ENCODE results near the gene ZNF525.
"Not testable (repeated sequence)": the region's sequence is repeated elsewhere in the genome, so short reads cannot be mapped to it uniquely, and the experiment has no call there.

The ZNF525 gene

GRCh38 chr19:53394522-53394973, 29.0 kb downstream of the ZNF525 start:
- FAIRE-seq = no peak
- DNase-seq (ENCODE audit: insufficient read length, low spot score) = no peak
- TF ChIP-seq POU2F2 (IDR thresholded peaks at IDR 0.05; ENCODE audit: low read depth, low read length) (no peak), PAX5 (IDR thresholded peaks at IDR 0.05; ENCODE audit: insufficient read depth, low read length, severe bottlenecking) (no peak), SPI1 (IDR thresholded peaks at IDR 0.05; ENCODE audit: low read depth, low read length) (no peak), POLR2A (IDR thresholded peaks at IDR 0.05; ENCODE audit: low read depth, low read length) (no peak), POLR2AphosphoS5 (IDR thresholded peaks at IDR 0.05; ENCODE audit: low read depth, low read length) (no peak), TAF1 (IDR thresholded peaks at IDR 0.05; ENCODE audit: low read depth, low read length) (no peak)

- FAIRE-seq (peak; percentile 81), DNase-seq (ENCODE audit: insufficient read length, low spot score) (peak; percentile 80)
- peak; percentile 80 for TF ChIP-seq POLR2A (IDR thresholded peaks at IDR 0.05; ENCODE audit: low read depth, low read length)
- TF ChIP-seq POLR2AphosphoS5 (IDR thresholded peaks at IDR 0.05; ENCODE audit: low read depth, low read length) = peak; percentile 72; the same call in 1 of the 2 replicates
- no peak for TF ChIP-seq POU2F2 (IDR thresholded peaks at IDR 0.05; ENCODE audit: low read depth, low read length)
These were observed 29.7 kb downstream of the ZNF525 start, which contains the start of gene ZNF765 for GRCh38 chr19:53394974-53395839. Gene ZNF765, plus strand, starts transcription at chr19:53395149. Its CDS starts 2,867 bp downstream, at chr19:53398016.

- DNase-seq (ENCODE audit: insufficient read length, low spot score); FAIRE-seq: not testable (repeated sequence)
These were observed 30.5 kb downstream of the ZNF525 start for GRCh38 chr19:53395840-53396524.

GRCh38 chr19:53396525-53396868, 31.0 kb downstream of the ZNF525 start:
- DNase-seq (ENCODE audit: insufficient read length, low spot score) (no peak), FAIRE-seq (no peak)
- TF ChIP-seq SPI1 (IDR thresholded peaks at IDR 0.05; ENCODE audit: low read depth, low read length) (no peak), POU2F2 (IDR thresholded peaks at IDR 0.05; ENCODE audit: low read depth, low read length) (no peak), TAF1 (IDR thresholded peaks at IDR 0.05; ENCODE audit: low read depth, low read length) (no peak), POLR2A (IDR thresholded peaks at IDR 0.05; ENCODE audit: low read depth, low read length) (no peak), POLR2AphosphoS5 (IDR thresholded peaks at IDR 0.05; ENCODE audit: low read depth, low read length) (no peak), PAX5 (IDR thresholded peaks at IDR 0.05; ENCODE audit: insufficient read depth, low read length, severe bottlenecking) (no peak)

DNA sequence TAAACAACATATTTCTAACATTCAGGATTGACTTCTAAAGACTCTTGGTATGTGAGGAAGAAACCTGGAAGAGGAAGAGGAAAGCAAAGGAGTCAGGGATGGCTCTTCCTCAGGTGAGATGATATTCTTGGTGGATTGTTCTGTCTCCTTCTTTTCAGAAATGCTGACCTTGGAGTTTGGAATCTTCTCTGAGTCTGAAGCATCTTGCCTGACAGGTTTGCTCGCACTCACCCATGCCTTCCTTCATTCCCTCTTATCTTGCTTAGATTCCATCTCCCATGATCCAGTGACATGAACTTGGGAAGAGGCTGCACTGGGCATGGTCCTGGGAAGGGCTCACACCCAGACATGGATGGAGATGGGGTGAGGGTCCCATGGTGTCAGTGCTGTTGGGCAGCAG, 32.4 kb downstream of the ZNF525 start:
- DNase-seq (ENCODE audit: insufficient read length, low spot score); FAIRE-seq: not testable (repeated sequence)

GRCh38 chr19:53409505-53410204, 44.1 kb downstream of the ZNF525 start:
- DNase-seq (ENCODE audit: insufficient read length, low spot score) (no peak), FAIRE-seq (peak; percentile 20)

DNA sequence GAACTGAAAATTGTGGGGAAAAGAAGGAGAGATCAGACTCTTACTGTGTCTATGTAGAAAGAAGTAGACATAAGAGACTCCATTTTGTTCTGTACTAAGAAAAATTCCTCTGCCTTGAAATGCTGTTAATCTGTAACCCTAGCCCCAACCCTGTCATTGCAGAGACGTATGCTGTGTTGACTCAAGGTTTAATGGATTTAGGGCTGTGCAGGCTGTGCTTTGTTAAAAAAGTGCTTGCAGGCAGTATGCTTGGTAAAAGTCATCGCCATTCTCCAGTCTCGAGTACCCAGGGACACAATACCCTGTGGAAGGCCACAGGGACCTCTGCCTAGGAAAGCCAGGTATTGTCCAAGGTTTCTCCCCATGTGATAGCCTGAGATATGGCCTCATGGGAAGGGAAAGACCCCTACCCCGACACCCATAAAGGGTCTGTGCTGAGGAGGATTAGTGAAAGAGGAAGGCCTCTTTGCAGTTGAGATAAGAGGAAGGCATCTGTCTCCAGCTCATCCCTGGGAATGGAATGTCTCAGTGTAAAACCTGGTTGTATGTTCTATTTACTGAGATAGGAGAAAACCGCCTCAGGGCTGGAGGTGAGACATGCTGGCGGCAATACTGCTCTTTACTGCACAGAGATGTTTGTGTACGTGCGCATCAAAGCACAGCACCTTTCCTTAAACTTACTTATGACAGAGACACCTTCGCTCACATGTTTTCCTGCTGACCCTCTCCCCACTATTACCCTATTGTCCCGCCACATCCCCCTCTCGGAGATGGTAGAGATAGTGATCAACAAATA, 55.2 kb downstream of the ZNF525 start:
- DNase-seq (ENCODE audit: insufficient read length, low spot score); FAIRE-seq: not testable (repeated sequence)

More at GRCh38 chr19:53409505-53410204, 44.1 kb downstream of the ZNF525 start:
- TF ChIP-seq TAF1 (IDR thresholded peaks at IDR 0.05; ENCODE audit: low read depth, low read length) (no peak), POLR2AphosphoS5 (IDR thresholded peaks at IDR 0.05; ENCODE audit: low read depth, low read length) (no peak), POLR2A (IDR thresholded peaks at IDR 0.05; ENCODE audit: low read depth, low read length) (no peak), POU2F2 (IDR thresholded peaks at IDR 0.05; ENCODE audit: low read depth, low read length) (no peak), SPI1 (IDR thresholded peaks at IDR 0.05; ENCODE audit: low read depth, low read length) (no peak), PAX5 (IDR thresholded peaks at IDR 0.05; ENCODE audit: insufficient read depth, low read length, severe bottlenecking) (no peak)

DNA sequence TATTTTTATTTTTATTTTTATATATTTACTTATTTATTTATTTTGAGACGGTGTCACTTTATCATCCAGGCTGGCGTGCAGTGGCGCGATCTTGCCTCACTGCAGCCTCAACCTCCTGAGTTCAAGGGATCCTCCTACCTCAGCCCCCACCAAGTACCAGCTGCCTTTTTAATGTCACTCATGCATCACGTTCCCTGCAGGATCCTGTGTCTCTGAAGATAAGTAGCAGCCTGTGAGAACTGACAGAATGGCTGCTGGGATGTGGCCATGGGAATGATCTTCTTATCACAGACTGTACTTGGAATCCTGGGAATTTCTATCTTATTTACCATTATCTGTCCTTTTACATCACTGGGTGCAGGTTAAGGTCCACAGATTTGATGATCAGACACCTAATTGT, 57.0 kb downstream of the ZNF525 start:
- no peak for TF ChIP-seq SPI1 (IDR thresholded peaks at IDR 0.05; ENCODE audit: low read depth, low read length)
- TF ChIP-seq POLR2AphosphoS5 (IDR thresholded peaks at IDR 0.05; ENCODE audit: low read depth, low read length) = no peak
- no peak for TF ChIP-seq POU2F2 (IDR thresholded peaks at IDR 0.05; ENCODE audit: low read depth, low read length)
- no peak for TF ChIP-seq PAX5 (IDR thresholded peaks at IDR 0.05; ENCODE audit: insufficient read depth, low read length, severe bottlenecking)
- no peak for TF ChIP-seq POLR2A (IDR thresholded peaks at IDR 0.05; ENCODE audit: low read depth, low read length)
- no peak for TF ChIP-seq TAF1 (IDR thresholded peaks at IDR 0.05; ENCODE audit: low read depth, low read length)
- FAIRE-seq (no peak), DNase-seq (ENCODE audit: insufficient read length, low spot score) (no peak)

GRCh38 chr19:53423074-53423473, 57.6 kb downstream of the ZNF525 start:
- DNase-seq (ENCODE audit: insufficient read length, low spot score); FAIRE-seq: not testable (repeated sequence)

DNA sequence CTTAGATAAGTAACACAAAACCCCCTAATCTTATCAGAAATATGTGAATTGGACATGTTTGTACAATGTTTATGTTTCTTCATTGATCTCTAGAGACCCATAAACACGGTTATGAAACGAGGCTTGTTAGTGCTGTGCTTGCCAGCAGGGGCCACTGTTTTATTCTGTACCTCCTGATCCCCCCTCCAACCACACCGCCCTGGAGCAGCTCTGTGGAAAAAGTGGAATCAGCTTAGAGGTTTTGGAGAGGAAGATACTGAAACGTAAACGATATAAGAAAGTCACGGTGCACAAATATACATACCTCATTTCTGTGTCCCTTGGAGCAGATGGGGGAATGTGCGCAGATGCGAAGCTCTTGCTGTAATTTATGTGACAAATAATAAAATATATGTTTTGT, 58.2 kb downstream of the ZNF525 start:
- not testable (repeated sequence) for FAIRE-seq; DNase-seq (ENCODE audit: insufficient read length, low spot score)

Measured in GM12891 (cell line).